Muscle layer of colon (tissue), 2 donors: ENCODE measurements around the gene SNX17.

Source experiments
- H3K27ac ChIP-seq: one replicate; pipeline ENCODE4 v1.7.0; 2013; ENCODE audit warnings: low read depth, mild to moderate bottlenecking, low read length, moderate library complexity
- H3K27me3 ChIP-seq, 2 donors: one replicate each; pipeline ENCODE4 v1.7.0; 2013; ENCODE audit warnings: low read length in 2 of 2, mild to moderate bottlenecking in 2 of 2; ENCODE audit not compliant: insufficient read depth in 2 of 2, control insufficient read depth in 1 of 2
- H3K36me3 ChIP-seq: one replicate; pipeline ENCODE4 v1.7.0; 2013; ENCODE audit warnings: mild to moderate bottlenecking, low read length; ENCODE audit not compliant: insufficient read depth
- H3K4me1 ChIP-seq: one replicate; pipeline ENCODE4 v1.7.0; 2013; ENCODE audit warnings: mild to moderate bottlenecking, low read length; ENCODE audit not compliant: insufficient read depth
- H3K4me3 ChIP-seq, 2 donors: one replicate each; pipeline ENCODE4 v1.7.0; 2013; ENCODE audit warnings: low read length in 2 of 2, low read depth in 1 of 2, mild to moderate bottlenecking in 1 of 2, moderate library complexity in 1 of 2
- H3K9ac ChIP-seq: one replicate; pipeline ENCODE4 v1.7.0; 2013; ENCODE audit warnings: low read length
- H3K9me3 ChIP-seq: one replicate; pipeline ENCODE4 v1.7.0; 2013; ENCODE audit warnings: mild to moderate bottlenecking, low read length
- donor health status: abdominal sarcoma.
- donor health status: Adenocarcinoma of cecum.

SNX17 gene

GRCh38 chr2:27380626-27381545, 10.5 kb downstream of the SNX17 start, which contains the start of gene ZNF513:
Gene ZNF513 (minus strand): TSS chr2:27380734. CDS start chr2:27380526, 208 bp downstream.
- Histone ChIP-seq H3K27me3 (no peaks in the 10 kb centered on the region), H3K36me3 (peaks cover 61% of the 10 kb centered on the region), H3K9ac (peak within 1 kb of the TSS; percentile 86)

GRCh38 chr2:27381577-27382181, 11.3 kb downstream of the SNX17 start:
- no peaks in the 10 kb centered on the region for H3K9me3 ChIP-seq
- peaks cover 60% of the 10 kb centered on the region for H3K36me3 ChIP-seq
- peak overlapping the region; percentile 77 for H3K27ac ChIP-seq
- H3K9ac ChIP-seq = peak overlapping the region; percentile 9
- H3K27me3 ChIP-seq = no peaks in the 10 kb centered on the region
- H3K4me1 ChIP-seq = peaks cover 15% of the 10 kb centered on the region
- peak overlapping the region in 1 of 2 donors; percentile 52 for H3K4me3 ChIP-seq

More at GRCh38 chr2:27380626-27381545, 10.5 kb downstream of the SNX17 start, which contains the start of gene ZNF513:
- peaks cover 15% of the 10 kb centered on the region for H3K4me1 ChIP-seq
- no peaks in the 10 kb centered on the region for H3K9me3 ChIP-seq
- H3K4me3 ChIP-seq = peak within 1 kb of the TSS; percentile 47 to 84
- peak within 1 kb of the TSS; percentile 77 for H3K27ac ChIP-seq

- peaks cover 5% of the 10 kb centered on the region for H3K36me3 ChIP-seq
- no peaks in the 10 kb centered on the region for H3K4me1 ChIP-seq
- no peaks in the 10 kb centered on the region for H3K27me3 ChIP-seq
- H3K9ac ChIP-seq = no peak overlapping the region
- no peak overlapping the region for H3K4me3 ChIP-seq
- no peaks in the 10 kb centered on the region for H3K9me3 ChIP-seq
- H3K27ac ChIP-seq = no peak overlapping the region
Observed at GRCh38 chr2:27390822-27391679, 20.6 kb downstream of the SNX17 start.

GRCh38 chr2:27393225-27393624, 22.8 kb downstream of the SNX17 start:
- no peak overlapping the region for H3K27ac ChIP-seq
- no peaks in the 10 kb centered on the region for H3K4me1 ChIP-seq
- H3K27me3 ChIP-seq = no peaks in the 10 kb centered on the region
- H3K4me3 ChIP-seq = no peak overlapping the region
- H3K9me3 ChIP-seq = no peaks in the 10 kb centered on the region
- H3K9ac ChIP-seq = no peak overlapping the region
- no peaks in the 10 kb centered on the region for H3K36me3 ChIP-seq

- no peaks in the 10 kb centered on the region for H3K27me3 ChIP-seq
- H3K4me1 ChIP-seq = no peaks in the 10 kb centered on the region
- H3K27ac ChIP-seq = no peak overlapping the region
- no peaks in the 10 kb centered on the region for H3K36me3 ChIP-seq
- H3K4me3 ChIP-seq = no peak overlapping the region
- no peak overlapping the region for H3K9ac ChIP-seq
- H3K9me3 ChIP-seq = no peaks in the 10 kb centered on the region
Observed at GRCh38 chr2:27398962-27399361, 28.5 kb downstream of the SNX17 start.

GRCh38 chr2:27400348-27401135, 30.1 kb downstream of the SNX17 start:
- no peaks in the 10 kb centered on the region for H3K27me3 ChIP-seq
- no peak overlapping the region for H3K9ac ChIP-seq
- no peaks in the 10 kb centered on the region for H3K36me3 ChIP-seq
- H3K4me1 ChIP-seq = no peaks in the 10 kb centered on the region
- H3K27ac ChIP-seq = no peak overlapping the region
- H3K4me3 ChIP-seq = no peak overlapping the region
- no peaks in the 10 kb centered on the region for H3K9me3 ChIP-seq

GRCh38 chr2:27407798-27408491, 37.5 kb downstream of the SNX17 start:
- Histone ChIP-seq H3K27me3 (no peaks in the 10 kb centered on the region), H3K4me1 (peaks cover 18% of the 10 kb centered on the region), H3K36me3 (no peaks in the 10 kb centered on the region), H3K27ac (no peak overlapping the region), H3K9me3 (no peaks in the 10 kb centered on the region), H3K4me3 (peak overlapping the region in 1 of 2 donors; percentile 72), H3K9ac (peak overlapping the region; percentile 66)

GRCh38 chr2:27408601-27409320, 38.3 kb downstream of the SNX17 start:
- Histone ChIP-seq H3K4me1 (peaks cover 18% of the 10 kb centered on the region), H3K36me3 (no peaks in the 10 kb centered on the region), H3K9ac (peak overlapping the region; percentile 71), H3K27ac (peak overlapping the region; percentile 46), H3K9me3 (no peaks in the 10 kb centered on the region), H3K27me3 (no peaks in the 10 kb centered on the region), H3K4me3 (peak overlapping the region; percentile 47 to 72)

- Histone ChIP-seq H3K36me3 (no peaks in the 10 kb centered on the region), H3K9me3 (no peaks in the 10 kb centered on the region), H3K27ac (peak within 1 kb of the TSS; percentile 72), H3K4me3 (peak within 1 kb of the TSS; percentile 47 to 72), H3K27me3 (no peaks in the 10 kb centered on the region), H3K9ac (peak within 1 kb of the TSS; percentile 86), H3K4me1 (peaks cover 18% of the 10 kb centered on the region)
Observed at GRCh38 chr2:27409321-27410073, 39.1 kb downstream of the SNX17 start, which contains the start of gene PPM1G. Gene PPM1G (minus strand): TSS chr2:27409591. CDS start chr2:27409422, 169 bp downstream.
